Central memory CD8-positive, alpha-beta T cell (primary cell): ENCODE results near the gene THSD4.
"Not testable (repeated sequence)": the region's sequence is repeated elsewhere in the genome, so short reads cannot be mapped to it uniquely, and the experiment has no call there.

Source experiments
- ATAC-seq: fragments of 150-1000 bp; cut with Tn5 transposase; replicated peaks from 2 replicates; pipeline ENCODE4 v1.10.0; 2022; ENCODE audit warnings: mild to moderate bottlenecking, moderate FRiP score, moderate number of reproducible peaks; ENCODE audit not compliant: poor library complexity, severe bottlenecking; ENCODE audit errors: extremely low read depth
- DNase-seq, 2 donors: peaks; one replicate each; pipeline ENCODE4 v3.0.0; 2021; ENCODE audit warnings: low spot score in 2 of 2
- H3K27ac Mint-ChIP-seq: one replicate; pipeline ENCODE4 v1.8.0; 2022; ENCODE audit warnings: low read depth, mild to moderate bottlenecking, moderate library complexity, mixed read lengths
- H3K27me3 Mint-ChIP-seq: one replicate; pipeline ENCODE4 v1.8.0; 2022; ENCODE audit warnings: mixed read lengths
- H3K36me3 Mint-ChIP-seq: one replicate; pipeline ENCODE4 v1.8.0; 2022; ENCODE audit warnings: mild to moderate bottlenecking, moderate library complexity, mixed read lengths; ENCODE audit not compliant: insufficient read depth
- H3K4me1 Mint-ChIP-seq: one replicate; pipeline ENCODE4 v1.8.0; 2022; ENCODE audit warnings: mixed read lengths
- H3K4me3 Mint-ChIP-seq: one replicate; pipeline ENCODE4 v1.8.0; 2022; ENCODE audit warnings: mild to moderate bottlenecking, moderate library complexity, mixed read lengths
- H3K9me3 Mint-ChIP-seq: one replicate; pipeline ENCODE4 v1.8.0; 2022; ENCODE audit warnings: mixed read lengths

Gene THSD4

GRCh38 chr15:71117714-71118305, 2.5 kb downstream of the THSD4 start:
- no peak for ATAC-seq
- H3K4me1 Mint-ChIP-seq: peaks cover 6% of the 10 kb centered on the region
- no peak overlapping the region for H3K27ac Mint-ChIP-seq
- DNase-seq: no peak
- H3K36me3 Mint-ChIP-seq: peaks cover 4% of the 10 kb centered on the region
- peaks cover 79% of the 10 kb centered on the region for H3K27me3 Mint-ChIP-seq
- H3K4me3 Mint-ChIP-seq: no peak overlapping the region
- no peaks in the 10 kb centered on the region for H3K9me3 Mint-ChIP-seq

- ATAC-seq (no peak), DNase-seq (no peak)
- Mint-ChIP-seq H3K4me3 (no peak overlapping the region), H3K4me1 (peaks cover 6% of the 10 kb centered on the region), H3K27me3 (peaks cover 84% of the 10 kb centered on the region), H3K9me3 (no peaks in the 10 kb centered on the region), H3K36me3 (peaks cover 4% of the 10 kb centered on the region), H3K27ac (no peak overlapping the region)
These were observed 3.1 kb downstream of the THSD4 start for GRCh38 chr15:71118345-71118744.

GRCh38 chr15:71118881-71119632, 3.8 kb downstream of the THSD4 start:
- ATAC-seq (no peak), DNase-seq (no peak)
- no peaks in the 10 kb centered on the region for H3K9me3 Mint-ChIP-seq
- H3K4me1 Mint-ChIP-seq: peaks cover 6% of the 10 kb centered on the region
- peaks cover 4% of the 10 kb centered on the region for H3K36me3 Mint-ChIP-seq
- H3K27ac Mint-ChIP-seq: no peak overlapping the region
- peaks cover 86% of the 10 kb centered on the region for H3K27me3 Mint-ChIP-seq
- H3K4me3 Mint-ChIP-seq: no peak overlapping the region

GRCh38 chr15:71120428-71120944, 5.2 kb downstream of the THSD4 start:
- Mint-ChIP-seq H3K36me3 (peaks cover 4% of the 10 kb centered on the region), H3K27me3 (peaks cover 84% of the 10 kb centered on the region), H3K9me3 (no peaks in the 10 kb centered on the region), H3K4me3 (no peak overlapping the region), H3K4me1 (no peaks in the 10 kb centered on the region), H3K27ac (no peak overlapping the region)
- ATAC-seq (no peak), DNase-seq (no peak)

- Mint-ChIP-seq H3K4me3 (no peak overlapping the region), H3K36me3 (peaks cover 1% of the 10 kb centered on the region), H3K4me1 (no peaks in the 10 kb centered on the region), H3K27me3 (peaks cover 85% of the 10 kb centered on the region), H3K9me3 (no peaks in the 10 kb centered on the region), H3K27ac (no peak overlapping the region)
- ATAC-seq (no peak), DNase-seq (no peak)
These were observed 6.2 kb downstream of the THSD4 start for GRCh38 chr15:71121442-71121841.

GRCh38 chr15:71124937-71125790, 9.9 kb downstream of the THSD4 start:
- Mint-ChIP-seq H3K4me1 (no peaks in the 10 kb centered on the region), H3K9me3 (no peaks in the 10 kb centered on the region), H3K36me3 (no peaks in the 10 kb centered on the region), H3K4me3 (no peak overlapping the region), H3K27ac (no peak overlapping the region), H3K27me3 (peaks cover 72% of the 10 kb centered on the region)
- ATAC-seq (no peak), DNase-seq (no peak)

- H3K27me3 Mint-ChIP-seq: peaks cover 64% of the 10 kb centered on the region
- ATAC-seq: no peak
- no peak overlapping the region for H3K4me3 Mint-ChIP-seq
These were observed 10.7 kb downstream of the THSD4 start for GRCh38 chr15:71125831-71126450.

GRCh38 chr15:71127083-71127482, 11.8 kb downstream of the THSD4 start:
- ATAC-seq (no peak), DNase-seq (no peak)
- Mint-ChIP-seq H3K4me1 (no peaks in the 10 kb centered on the region), H3K9me3 (no peaks in the 10 kb centered on the region), H3K4me3 (no peak overlapping the region), H3K36me3 (no peaks in the 10 kb centered on the region), H3K27me3 (peaks cover 53% of the 10 kb centered on the region), H3K27ac (no peak overlapping the region)

More at GRCh38 chr15:71125831-71126450, 10.7 kb downstream of the THSD4 start:
- Mint-ChIP-seq H3K27ac (no peak overlapping the region), H3K9me3 (no peaks in the 10 kb centered on the region), H3K4me1 (no peaks in the 10 kb centered on the region), H3K36me3 (no peaks in the 10 kb centered on the region)
- DNase-seq: no peak

- not testable (repeated sequence) for H3K27ac Mint-ChIP-seq, DNase-seq, H3K4me3 Mint-ChIP-seq, ATAC-seq, H3K36me3 Mint-ChIP-seq, H3K4me1 Mint-ChIP-seq, H3K9me3 Mint-ChIP-seq
- peaks cover 51% of the 10 kb centered on the region for H3K27me3 Mint-ChIP-seq
These were observed 12.9 kb downstream of the THSD4 start for GRCh38 chr15:71128159-71128558.

GRCh38 chr15:71128939-71129562, 13.8 kb downstream of the THSD4 start:
- Mint-ChIP-seq H3K9me3 (no peaks in the 10 kb centered on the region), H3K4me1 (no peaks in the 10 kb centered on the region), H3K36me3 (no peaks in the 10 kb centered on the region), H3K4me3 (no peak overlapping the region), H3K27ac (no peak overlapping the region), H3K27me3 (peaks cover 53% of the 10 kb centered on the region)
- DNase-seq: no peak
- ATAC-seq: no peak

- no peaks in the 10 kb centered on the region for H3K4me1 Mint-ChIP-seq
- no peak for DNase-seq
- no peak overlapping the region for H3K4me3 Mint-ChIP-seq
- H3K27ac Mint-ChIP-seq: no peak overlapping the region
- H3K27me3 Mint-ChIP-seq: peaks cover 54% of the 10 kb centered on the region
- no peak for ATAC-seq
- H3K36me3 Mint-ChIP-seq: no peaks in the 10 kb centered on the region
- no peaks in the 10 kb centered on the region for H3K9me3 Mint-ChIP-seq
These were observed 14.4 kb downstream of the THSD4 start for GRCh38 chr15:71129669-71130068.
